Astrocyte of the cerebellum (primary cell): ENCODE measurements around the gene GINS2.

Experiments
- DNase-seq: peaks from one replicate; pipeline ENCODE4 v3.0.0-alpha.2; 2011; ENCODE audit warnings: low read depth
- H3K4me3 ChIP-seq: 2 replicates; pipeline ENCODE4 v1.5.1; 2011; ENCODE audit warnings: mild to moderate bottlenecking, low read depth, low read length, moderate library complexity
- in situ Hi-C: cut with HindIII; loops from 2 replicates; pipeline ENCODE4 v1.10.0; 2017; ENCODE audit warnings: low sequenced_read_pairs
- TF ChIP-seq, protein P1 (sequence below): IDR thresholded peaks from 2 replicates; pipeline ENCODE4 v1.5.1; 2012; ENCODE audit warnings: low read length, low read depth, moderate library complexity, mild to moderate bottlenecking; ENCODE audit errors: missing control alignments

The GINS2 gene

DNA sequence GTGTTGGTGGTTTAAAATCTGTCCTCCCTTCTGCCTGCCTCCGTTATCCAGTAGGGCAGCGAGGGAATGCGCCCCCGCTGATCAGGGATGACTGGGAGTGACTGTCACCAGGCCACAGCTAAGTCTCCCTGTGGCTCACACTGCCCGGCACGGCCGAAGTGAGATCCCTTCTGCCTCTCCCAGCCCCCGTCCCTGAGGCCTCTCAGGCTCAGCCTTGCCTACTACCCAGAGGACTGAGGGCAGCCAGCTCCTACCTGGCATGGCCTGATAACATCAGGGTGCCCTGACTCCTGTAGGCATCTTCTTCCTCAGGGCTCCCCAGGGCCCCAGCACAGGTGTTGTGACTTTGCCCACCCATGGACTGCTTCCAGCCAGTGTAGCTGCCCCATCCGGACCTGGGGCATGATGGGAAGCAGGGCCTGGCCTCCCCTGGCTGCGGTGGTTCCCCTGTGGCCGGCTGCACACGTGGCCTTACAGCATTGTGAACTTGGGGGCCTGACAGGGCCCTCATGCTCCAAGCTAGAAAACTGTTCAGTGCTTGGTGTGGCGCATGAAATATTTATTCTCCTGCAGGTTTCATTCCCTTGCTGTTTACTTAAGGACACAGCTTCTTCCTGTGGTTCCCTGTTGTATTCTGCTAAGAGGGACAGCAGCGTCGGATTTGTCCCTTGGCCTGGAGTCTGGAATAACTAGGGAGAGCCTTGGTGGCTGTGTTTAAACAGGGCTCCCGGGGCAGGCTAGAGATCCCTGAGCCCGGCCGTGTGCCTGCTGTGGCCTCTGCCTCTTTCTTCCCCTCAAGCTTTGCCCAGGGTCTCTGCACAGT lies 30.0 kb downstream of the GINS2 start:
- TF ChIP-seq, protein P1, sequence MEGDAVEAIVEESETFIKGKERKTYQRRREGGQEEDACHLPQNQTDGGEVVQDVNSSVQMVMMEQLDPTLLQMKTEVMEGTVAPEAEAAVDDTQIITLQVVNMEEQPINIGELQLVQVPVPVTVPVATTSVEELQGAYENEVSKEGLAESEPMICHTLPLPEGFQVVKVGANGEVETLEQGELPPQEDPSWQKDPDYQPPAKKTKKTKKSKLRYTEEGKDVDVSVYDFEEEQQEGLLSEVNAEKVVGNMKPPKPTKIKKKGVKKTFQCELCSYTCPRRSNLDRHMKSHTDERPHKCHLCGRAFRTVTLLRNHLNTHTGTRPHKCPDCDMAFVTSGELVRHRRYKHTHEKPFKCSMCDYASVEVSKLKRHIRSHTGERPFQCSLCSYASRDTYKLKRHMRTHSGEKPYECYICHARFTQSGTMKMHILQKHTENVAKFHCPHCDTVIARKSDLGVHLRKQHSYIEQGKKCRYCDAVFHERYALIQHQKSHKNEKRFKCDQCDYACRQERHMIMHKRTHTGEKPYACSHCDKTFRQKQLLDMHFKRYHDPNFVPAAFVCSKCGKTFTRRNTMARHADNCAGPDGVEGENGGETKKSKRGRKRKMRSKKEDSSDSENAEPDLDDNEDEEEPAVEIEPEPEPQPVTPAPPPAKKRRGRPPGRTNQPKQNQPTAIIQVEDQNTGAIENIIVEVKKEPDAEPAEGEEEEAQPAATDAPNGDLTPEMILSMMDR, result no peak
- H3K4me3 ChIP-seq, result no peak overlapping the region
- DNase-seq, result no peak
- in situ Hi-C loops, result no loop called here

- in situ Hi-C loops, result no loop called here
- TF ChIP-seq, protein P1, result no peak
- H3K4me3 ChIP-seq, result no peak overlapping the region
- DNase-seq, result no peak
These were observed 30.8 kb downstream of the GINS2 start for GRCh38 chr16:85657996-85658395.

DNA sequence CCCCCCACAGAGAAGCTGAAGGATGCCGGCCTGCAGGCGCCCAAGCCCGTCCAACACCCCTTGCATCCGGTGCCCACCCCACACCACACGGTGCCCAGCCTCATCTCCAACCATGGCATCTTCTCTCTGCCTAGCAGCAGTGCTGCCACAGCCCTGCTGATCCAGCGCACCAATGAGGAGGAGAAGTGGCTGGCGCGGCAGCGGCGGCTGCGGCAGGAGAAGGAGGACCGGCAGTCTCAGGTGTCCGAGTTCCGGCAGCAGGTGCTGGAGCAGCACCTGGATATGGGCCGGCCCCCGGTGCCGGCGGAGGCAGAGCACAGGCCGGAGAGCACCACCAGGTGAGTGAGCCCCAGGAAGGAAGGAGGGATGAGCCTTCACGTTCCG lies 31.5 kb downstream of the GINS2 start:
- in situ Hi-C loops, result no loop called here
- no peak overlapping the region for H3K4me3 ChIP-seq
- TF ChIP-seq, protein P1, result no peak
- DNase-seq, result no peak

- in situ Hi-C loops, result no loop called here
- no peak overlapping the region for H3K4me3 ChIP-seq
- TF ChIP-seq, protein P1, result no peak
- no peak for DNase-seq
These were observed 32.1 kb downstream of the GINS2 start for GRCh38 chr16:85656351-85657266.

DNA sequence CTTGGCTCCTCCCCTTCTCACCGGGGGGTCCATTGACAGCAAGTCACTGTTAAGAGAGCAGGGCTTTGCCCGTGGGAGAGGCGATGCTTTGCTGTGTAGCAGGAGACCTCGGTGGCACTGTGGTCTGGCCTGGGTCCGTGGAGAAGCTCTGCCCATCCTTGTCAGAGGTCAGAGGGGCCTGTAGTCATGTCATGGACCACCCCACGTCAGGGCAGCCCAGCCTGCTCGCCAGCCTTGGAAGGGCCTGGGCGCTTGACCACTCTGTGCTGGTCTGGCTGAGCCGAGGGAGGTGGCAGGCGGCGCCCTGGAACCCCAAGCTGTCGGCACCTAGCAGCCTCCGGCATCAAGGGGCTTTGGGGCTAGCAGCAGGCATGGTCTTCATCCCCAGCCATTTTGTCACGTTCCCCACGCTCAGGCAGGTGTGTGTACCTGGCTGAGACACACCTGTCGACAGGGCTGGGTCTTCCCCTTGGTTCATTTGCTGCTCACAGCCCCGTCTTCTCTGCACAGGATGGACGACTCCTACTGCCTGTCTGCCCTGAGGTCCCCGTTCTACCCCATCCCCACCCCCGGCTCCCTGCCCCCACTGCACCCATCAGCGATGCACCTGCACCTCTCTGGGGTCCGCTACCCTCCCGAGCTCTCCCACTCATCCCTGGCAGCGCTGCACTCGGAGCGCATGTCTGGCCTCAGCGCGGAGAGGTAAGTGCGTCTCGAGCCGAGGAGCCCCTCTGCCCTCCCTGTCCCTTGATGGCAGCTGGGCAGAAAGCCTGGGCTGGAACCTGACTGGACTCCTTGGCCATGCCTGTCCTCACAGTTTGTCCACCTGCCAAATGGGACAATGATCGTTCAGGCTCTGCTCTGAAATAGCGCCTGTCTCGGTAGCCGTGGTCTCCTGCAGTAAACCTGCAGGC lies 33.3 kb downstream of the GINS2 start:
- DNase-seq, result no peak
- no peak overlapping the region for H3K4me3 ChIP-seq
- in situ Hi-C loops, result no loop called here
- TF ChIP-seq, protein P1, result no peak
